GM19455 (cell line): Measurements from ENCODE around the gene MATCAP1.

Source experiments
- ATAC-seq: cut with Tn5 transposase; IDR thresholded peaks from one replicate; pipeline ENCODE4 v1.9.1; 2021; ENCODE audit not compliant: unreplicated experiment

Gene MATCAP1

DNA sequence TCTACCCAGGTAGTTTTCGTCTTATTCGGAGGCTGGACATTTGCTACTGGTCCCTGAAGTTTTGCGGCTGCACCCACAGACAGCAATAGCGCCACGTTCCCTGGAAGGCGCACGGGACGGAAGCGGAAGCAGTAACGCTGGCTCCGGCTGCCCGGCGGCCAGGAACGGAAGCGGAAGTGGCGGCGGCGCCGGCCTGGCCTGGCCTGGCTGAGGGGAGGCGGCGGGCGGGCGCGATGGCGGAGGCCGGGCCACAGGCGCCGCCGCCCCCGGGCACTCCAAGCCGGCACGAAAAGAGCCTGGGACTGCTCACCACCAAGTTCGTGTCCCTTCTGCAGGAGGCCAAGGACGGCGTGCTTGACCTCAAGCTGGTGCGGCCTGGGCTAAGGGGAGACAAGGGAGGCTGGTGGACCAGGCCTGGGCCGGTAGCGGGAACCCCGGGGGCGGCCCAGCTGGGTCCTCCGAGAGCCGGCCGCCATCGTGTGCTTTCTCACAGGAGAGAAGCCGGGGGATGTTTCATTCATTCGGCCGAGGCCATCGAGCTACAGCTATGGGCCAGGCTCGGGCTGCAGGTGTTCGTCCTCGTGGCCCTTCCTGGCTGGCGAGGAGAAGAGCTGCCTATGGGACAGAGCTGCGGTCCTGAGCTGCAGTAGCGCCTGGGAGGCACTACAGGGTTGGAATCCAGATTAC is 8.4 kb upstream of the MATCAP1 start, which contains the start of gene E2F4:
TSS of gene E2F4 (plus strand) at position 161 of the 687 bp plus-strand sequence. CDS start at position 234, 73 bp downstream.
- peak; percentile 77 for ATAC-seq

DNA sequence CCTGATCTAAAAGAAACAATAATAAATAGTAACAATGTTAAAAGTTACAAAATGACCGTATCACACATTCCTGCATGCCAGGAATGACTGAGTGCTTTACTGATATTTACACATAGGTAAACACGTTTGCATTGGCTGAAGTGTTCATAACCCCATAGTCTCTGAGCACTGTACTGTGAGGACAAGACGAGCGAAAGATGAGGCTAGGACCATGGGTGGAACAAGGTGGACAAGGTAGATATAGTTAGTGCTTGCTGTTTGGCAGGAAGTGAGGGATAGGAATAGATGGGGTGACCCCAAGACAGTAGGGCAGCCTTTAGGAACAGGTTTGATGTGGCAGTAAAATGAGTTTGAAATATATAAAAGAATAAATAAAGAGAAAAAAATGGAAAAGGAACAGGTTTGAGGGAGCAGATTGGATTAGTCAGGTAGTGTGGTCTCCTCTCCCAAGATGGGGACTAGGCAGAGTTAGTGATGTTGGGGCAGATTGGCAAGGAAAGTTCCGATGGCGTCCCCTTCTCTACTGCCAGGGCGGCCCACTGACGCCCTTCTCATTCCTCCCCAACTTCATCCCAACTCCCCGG is 7.7 kb upstream of the MATCAP1 start:
- peak; percentile 9 for ATAC-seq

DNA sequence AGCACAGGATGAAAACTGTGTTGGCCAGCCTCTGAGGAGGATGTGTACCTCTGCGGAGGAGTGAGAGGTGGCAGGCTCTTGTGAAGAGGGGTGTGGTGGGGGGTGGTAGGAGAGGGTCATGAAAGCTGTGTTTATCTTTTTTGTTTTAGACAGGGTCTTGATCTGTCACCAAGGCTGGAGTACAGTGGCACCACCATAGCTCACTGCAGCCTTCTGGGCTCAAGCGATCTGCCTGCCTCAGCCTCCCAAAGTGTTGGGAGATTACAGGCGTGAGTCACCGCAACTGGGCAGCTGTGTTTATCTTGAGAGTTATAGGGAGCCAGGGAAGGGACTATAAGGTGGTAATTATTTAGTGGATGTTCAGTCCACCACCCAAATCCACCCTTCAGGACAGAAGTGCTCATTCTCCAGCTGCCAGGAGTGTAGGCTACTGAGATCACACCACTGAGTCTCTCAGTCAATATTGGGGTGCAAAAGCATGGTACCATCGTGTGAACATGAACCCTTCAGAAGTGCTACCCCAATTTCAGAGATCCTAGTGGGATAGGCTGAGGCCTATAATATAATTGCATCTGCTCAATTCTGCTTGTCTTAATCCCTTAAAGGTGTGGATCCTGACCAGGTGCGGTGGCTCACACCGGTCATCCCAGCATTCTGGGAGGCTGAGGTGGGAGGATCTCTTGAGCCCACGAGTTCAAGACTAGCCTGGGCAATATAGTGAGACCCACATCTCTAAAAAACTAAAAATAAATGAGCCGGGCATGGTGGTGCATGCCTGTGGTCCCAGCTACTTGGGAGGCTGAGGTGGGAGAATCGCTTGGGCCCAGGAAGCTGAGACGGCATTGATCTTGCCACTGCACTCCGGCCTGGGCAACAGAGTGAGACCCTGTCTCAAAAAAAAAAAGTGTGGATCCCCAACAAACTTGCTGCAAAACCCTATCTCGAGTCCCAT is 7.0 kb upstream of the MATCAP1 start:
- ATAC-seq, result no peak

DNA sequence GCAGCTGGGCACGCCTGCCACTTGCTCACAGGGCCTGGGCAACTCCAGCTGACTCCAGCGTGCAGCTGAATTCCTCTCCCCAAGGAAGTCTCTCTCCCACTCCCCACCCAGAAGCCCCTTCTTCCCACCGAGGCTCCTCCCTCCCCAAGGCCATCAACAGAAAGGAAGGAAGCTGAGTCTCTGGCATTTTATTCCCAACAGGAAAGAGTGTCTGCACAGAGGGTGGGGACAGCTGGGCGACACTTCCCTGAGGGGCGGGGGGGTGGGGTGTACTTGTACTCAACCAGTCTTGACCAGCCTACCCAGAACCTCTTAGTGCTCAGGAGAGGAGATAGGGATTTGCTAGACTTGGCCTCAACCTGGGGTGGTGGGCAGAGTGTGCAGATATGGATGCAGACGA is 6.3 kb upstream of the MATCAP1 start, which contains the start of gene EXOC3L1:
TSS of gene EXOC3L1 (minus strand) at position 96 of the 400 bp plus-strand sequence. CDS start 460 bp downstream, outside the sequence.
- ATAC-seq, result no peak

DNA sequence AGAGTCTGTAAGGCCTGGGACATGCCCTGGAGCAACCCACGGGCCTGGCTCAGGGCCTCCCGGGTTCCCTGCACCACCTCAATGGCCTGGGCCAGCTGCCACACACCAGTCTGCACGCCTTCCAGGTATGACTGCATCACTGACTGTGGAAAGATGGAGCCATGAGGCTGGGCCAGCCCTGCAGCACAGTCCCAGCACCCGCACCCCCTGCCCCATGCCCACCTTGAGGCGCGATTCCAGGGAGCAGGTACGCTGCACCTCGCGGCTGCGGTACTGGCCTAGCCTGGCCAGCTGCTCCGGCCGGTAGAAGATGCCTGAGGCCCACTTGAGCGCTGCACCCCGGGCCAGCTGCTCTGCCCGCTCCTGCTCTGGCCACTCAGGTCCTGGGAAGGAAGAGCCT is 5.0 kb upstream of the MATCAP1 start:
- ATAC-seq, result no peak

DNA sequence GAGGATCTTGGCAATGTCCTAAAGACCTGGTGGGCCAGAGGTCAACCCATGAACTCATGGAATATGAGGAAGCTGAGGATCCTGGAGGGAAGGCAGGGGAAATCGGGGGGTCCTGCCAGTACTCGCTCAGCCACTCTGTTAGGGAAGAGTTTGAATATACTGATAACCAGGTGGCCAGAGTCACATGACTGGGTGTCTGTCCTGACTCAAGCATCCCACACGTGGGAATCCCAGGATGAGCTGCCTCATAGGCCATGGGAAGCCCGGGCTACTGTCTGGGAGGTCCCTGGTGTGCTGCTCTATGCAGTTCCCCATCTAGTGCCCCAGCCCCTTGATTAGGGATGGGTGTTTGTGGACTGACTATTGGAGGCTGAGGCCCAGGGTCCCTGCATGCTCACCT is 4.6 kb upstream of the MATCAP1 start:
- ATAC-seq, result no peak

DNA sequence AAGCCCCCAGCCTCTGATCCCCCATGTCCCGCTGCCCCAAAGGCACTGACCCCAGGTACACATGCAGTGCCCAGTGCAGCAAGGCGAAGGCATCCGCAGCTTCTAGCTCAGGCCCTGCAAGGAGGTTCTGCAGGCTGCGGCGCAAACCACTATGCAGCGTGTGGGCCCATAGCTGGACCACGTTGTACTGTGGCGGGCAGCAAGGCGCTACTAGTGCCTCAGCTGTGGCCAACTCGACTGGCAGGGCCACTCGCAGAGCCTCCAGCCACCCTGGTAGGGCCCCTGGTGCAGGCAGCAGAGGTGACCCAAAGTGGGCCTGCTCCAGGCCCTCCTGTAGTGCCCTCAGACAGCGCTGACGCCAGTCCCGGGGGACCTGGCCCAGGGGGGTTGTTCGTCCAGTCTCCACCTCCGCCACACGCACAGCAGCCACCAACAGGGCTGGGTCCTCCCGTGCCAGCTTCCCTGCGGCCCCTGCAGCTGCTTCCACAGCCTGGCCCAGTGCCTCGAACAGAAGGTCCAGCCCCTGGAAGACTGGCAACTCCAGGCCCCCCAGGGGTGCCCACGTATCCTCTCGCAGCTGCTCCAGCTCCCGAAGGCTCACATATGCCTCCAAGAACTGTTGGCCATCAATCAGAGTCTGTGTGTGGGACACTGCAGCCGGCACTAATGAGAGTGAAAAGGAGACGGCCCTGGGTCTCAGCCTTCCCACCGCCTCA is 3.6 kb upstream of the MATCAP1 start:
- ATAC-seq, result no peak

DNA sequence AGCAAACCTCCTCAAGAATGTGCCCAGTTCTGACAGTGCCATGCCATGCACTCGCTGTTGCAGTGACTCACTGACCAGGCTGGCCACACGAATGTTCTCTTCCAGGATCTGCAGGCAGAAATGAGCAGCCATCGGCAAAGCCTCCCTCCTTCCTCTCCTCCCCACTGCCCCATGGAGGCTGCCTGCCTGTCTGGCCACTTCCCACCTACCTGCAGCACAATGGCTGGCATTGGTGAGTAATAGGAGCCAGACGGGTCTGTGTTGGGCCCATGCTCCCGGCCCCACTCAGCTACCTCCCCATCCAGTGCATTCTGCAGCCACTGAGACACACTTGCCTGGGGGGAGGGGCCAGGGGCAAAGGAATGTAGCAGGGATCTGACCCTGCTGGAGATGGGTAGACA is 2.8 kb upstream of the MATCAP1 start:
- ATAC-seq, result no peak

DNA sequence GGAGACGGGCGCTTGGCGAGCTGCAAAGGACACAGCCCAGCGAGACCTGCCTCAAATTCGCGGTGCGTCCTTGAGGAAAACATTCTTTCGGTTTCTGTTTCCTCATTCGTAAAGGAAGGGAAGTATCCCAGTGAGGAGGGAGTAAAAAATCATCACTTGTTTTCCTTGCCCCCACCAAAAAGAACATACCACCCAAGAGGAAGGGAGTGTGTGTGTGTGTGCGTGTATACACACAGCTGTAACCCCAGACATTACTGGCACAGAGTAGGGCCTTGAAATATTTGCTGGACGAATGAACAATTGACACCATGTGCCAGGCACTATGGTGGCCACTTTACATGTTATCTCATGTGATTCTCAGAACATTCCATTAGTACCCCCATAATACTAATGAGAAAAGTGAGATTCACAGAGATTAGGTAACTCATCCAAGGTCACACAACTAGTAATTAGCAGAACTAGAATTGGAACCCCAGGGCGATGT is 1.9 kb upstream of the MATCAP1 start:
- ATAC-seq, result no peak

DNA sequence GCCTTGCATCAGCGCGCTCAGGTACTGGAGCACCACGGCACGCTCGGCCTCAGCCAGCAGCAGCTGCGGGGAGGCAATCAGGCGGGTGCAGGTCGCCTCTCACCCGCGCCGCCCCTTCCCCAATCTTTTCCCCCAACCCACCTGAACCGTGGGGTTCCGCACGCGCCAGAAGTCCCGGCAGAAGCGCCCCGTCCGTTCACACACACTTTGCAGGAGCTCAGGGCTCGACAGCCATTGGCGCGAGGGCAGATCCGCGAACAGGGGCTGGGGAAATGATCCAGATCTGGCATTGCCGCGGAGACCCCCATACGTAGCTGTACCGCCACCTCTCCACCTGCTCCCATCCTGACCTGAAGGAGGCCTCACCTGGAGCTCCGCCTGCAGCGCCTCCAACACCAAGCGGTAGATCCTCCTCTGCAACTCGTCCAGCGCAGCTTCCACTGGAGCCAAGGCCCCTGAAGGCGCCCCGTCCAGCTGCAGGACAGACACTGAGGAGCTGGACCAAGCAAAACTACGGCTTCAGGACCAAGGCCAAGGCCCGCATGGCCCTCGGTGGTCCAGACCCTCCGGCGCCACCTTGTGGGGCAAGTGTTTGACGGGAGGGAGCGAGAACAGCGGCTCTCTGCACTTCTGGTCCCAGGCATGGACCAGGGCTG is 1.4 kb upstream of the MATCAP1 start:
- no peak for ATAC-seq

DNA sequence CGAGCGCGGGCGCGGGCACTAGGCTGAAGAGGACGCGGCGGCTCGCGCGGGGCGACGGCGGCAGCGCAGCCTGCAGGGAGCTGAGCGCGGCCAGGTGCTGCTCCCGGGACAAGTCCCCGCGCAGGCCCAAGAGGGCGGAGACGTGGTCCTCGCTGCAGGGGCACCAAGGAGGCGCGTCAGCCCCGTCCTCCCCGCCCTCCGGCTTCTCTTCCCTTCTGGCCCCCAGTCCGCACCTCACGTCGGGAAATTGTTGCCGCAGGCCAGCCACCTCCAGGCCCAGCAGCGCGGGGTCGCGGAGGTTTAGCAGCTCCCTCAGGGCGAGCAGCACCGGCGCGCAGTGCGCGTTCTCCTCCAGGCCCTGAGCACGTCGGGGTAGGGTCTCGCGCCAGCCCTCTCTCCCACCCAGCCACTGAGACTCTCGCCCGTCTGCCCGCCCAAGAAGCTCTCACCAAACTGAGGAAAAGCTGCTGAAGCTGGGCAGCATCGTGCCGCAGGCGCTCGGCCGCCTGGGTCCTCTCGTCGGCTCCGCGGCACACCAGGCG is 761 bp upstream of the MATCAP1 start:
- no peak for ATAC-seq

DNA sequence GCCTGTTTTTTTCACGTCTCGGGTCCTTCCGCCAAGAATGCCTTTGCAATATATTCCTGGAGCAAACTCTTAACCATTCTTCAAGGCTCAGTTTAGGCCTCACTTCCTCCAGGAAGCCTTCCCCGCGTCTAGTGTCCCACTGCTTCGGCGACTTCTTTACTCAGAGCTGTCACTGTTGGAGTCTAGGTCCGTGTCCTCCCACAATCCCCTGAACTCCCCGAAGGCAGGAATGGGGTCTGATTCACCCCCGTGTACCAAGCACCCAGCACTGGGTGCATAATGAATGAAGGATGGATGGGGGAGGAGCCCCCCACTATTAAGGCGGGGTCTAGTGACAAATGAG is 508 bp downstream of the MATCAP1 start:
- ATAC-seq, result no peak

DNA sequence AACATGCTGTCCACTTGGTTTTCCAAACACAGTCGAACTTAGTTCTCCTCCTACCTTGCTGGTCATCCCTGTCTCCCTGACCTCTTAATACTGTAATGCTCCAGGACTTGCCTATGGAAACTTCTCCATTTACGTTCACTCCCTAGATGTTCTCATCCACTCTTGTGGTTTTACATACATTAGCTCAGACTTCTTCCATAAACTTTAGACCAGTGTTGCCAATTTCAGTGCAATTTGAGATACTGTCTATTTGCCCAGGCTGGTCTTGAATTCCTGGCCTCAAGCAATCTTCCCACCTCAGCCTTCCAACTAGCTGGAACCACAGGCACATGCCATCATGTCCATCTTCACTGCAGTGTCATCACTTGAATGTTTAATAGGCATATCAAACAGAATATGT is 1.5 kb downstream of the MATCAP1 start:
- no peak for ATAC-seq

DNA sequence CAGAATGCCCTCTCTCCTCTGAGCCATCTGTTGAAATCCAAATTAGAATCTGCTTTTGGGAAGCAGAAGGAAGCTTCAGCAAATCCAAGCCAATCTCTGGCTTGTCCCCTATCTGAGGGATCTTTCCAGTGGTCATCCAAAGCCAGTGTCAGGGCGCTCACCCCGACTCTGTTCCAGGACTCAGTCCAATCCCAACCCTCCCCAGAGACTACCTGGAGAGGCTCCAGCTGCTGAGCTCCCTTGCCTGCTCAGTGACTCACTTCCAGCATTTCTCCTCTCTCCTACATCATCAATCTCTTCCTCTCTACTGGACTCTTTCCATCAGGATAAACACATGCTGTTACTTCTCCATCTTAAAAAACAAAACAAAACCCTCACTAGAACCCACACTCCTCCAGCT is 2.4 kb downstream of the MATCAP1 start:
- ATAC-seq, result no peak

DNA sequence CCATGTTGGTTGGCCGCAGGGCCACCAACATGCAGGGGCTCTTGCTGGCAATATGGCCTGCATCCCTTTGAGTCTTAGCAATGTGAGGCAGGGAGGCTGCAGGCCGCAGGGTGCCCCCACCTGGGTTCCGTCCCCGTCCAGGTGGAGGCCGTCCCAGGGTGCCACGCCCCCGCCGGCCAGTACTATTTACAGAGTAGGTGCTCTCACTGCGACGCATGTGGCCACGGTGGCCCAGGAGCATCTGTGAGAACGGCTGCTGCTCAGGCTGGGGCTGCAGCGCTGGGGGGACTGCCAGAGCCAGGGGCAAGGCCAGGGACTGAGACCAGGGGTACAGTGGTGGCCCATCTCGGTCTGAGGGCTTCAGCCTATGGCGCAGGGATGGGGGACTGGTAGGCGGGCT is 3.6 kb downstream of the MATCAP1 start:
- no peak for ATAC-seq

DNA sequence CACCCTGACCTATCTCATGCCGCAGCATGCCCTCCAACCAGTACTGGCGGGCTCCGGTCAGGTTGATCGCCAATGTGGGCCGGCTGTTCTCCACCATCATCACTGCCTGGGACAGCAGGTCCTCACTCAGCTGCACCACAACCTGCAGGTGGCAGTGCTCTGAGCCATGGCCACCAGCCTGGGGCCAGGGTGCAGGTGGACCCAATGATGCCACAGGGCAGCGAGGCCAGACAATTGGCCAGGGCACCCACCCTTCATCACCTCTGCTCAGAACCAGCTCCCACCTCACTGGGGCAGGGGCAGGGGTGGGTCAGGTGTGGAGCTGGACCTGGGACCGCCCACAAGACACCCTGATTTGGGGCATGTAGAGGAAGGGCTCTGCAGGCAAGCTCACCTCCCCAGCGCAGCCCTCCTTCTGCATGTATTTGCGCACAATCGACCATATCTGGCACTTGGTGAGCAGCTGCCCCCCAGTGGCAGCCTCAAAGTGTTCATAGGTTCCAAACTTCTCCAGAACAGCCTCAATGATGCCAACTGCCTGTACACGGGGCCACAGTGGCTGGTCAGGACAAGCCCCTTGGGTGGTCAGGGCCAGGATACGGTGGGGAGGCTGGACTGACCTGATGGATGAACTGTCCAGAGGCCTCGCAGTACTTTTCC is 4.2 kb downstream of the MATCAP1 start:
- ATAC-seq, result no peak

DNA sequence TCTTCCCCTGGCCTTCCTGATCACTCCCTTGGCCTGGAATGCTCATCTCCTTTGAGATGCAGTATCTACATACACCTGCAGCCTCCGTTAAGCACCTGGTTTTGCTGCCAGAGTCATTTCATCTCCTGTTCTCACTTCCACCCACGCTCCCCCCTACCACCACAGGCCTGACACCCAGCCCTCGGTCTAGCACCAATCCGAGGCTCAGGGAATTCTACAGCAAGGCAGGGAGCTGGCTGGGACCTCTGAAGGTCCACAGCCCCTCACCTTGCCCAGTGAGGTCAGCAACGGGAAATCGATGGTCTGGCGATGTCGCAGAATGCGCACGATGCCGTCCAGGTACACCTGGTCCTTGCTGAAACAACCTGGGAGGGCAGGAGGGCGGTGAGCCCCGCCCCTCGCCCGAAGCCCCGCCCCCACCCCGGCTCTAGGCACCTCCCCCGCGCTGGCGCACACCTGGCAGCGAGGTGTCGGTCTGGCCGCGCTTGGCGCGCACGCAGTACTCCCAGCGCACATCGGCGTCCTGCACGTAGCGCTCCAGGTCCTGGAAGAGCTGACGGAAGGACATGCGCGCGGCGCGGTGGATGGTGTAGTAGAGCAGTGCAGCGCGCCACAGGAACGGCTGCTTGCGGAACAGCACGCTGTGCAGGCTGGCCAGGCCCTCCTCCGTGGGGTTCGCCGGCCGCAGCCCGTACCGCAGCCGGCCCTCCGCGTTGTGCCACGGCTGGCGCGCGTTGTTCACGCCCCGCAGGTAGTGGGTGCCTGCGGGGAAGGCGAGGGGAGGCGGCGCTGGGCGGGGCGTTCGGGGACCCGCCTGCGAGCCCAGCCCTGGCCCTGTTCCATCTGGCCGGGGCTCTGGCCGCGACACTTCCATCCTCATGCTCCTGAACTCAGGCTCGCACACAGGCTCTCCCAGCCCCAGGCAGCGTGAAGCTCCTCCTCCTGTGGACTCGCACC is 5.7 kb downstream of the MATCAP1 start:
- no peak for ATAC-seq

DNA sequence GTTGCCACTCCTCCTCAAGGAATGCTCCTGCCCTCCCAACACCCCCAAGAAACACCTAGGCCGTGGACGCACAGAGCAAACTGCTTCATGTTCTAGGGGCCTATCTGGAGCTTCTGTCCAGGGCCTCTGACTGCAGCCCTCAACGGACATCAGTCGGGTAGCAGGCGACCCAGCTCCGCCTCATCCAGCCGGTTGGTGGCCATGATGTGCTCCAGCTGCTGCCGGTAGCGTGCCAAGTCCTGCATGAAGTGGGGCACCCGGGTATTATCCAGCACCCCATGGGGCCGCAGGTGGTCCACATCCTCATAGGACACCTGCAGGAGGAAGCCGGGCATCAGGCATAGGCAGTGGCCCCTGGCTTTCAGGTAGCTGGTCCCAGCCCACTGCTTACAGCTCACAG is 7.1 kb downstream of the MATCAP1 start:
- no peak for ATAC-seq
